Inferior parietal cortex (tissue), 1 donor: ENCODE results near the gene NELL1.
"Not testable (repeated sequence)": the region's sequence is repeated elsewhere in the genome, so short reads cannot be mapped to it uniquely, and the experiment has no call there.

Experiments used
- DNase-seq: peaks from one replicate; pipeline ENCODE4 v3.0.0-alpha.2; 2016; ENCODE audit errors: extremely low spot score

Gene NELL1

GRCh38 chr11:21198498-21198897 is 529.1 kb downstream of the NELL1 start:
- DNase-seq = no peak

GRCh38 chr11:21205205-21205604 is 535.8 kb downstream of the NELL1 start:
- DNase-seq = no peak

GRCh38 chr11:21225860-21226259 is 556.5 kb downstream of the NELL1 start:
- no peak for DNase-seq

GRCh38 chr11:21229224-21229623 is 559.8 kb downstream of the NELL1 start:
- DNase-seq = no peak

GRCh38 chr11:21250196-21250595 is 580.8 kb downstream of the NELL1 start:
- DNase-seq = no peak

- no peak for DNase-seq
Measured at GRCh38 chr11:21254055-21254454, 584.7 kb downstream of the NELL1 start.

- DNase-seq = no peak
Measured at GRCh38 chr11:21254790-21255189, 585.4 kb downstream of the NELL1 start.

GRCh38 chr11:21257461-21257860 is 588.1 kb downstream of the NELL1 start:
- no peak for DNase-seq

- no peak for DNase-seq
Measured at GRCh38 chr11:21258414-21258813, 589.0 kb downstream of the NELL1 start.

- no peak for DNase-seq
Measured at GRCh38 chr11:21260101-21260500, 590.7 kb downstream of the NELL1 start.

GRCh38 chr11:21262992-21263391 is 593.6 kb downstream of the NELL1 start:
- DNase-seq = no peak

GRCh38 chr11:21264125-21264524 is 594.7 kb downstream of the NELL1 start:
- no peak for DNase-seq

GRCh38 chr11:21268036-21268435 is 598.6 kb downstream of the NELL1 start:
- DNase-seq = no peak

- not testable (repeated sequence) for DNase-seq
Measured at GRCh38 chr11:21272139-21272538, 602.8 kb downstream of the NELL1 start.

GRCh38 chr11:21278840-21279239 is 609.5 kb downstream of the NELL1 start:
- DNase-seq = no peak

- DNase-seq = no peak
Measured at GRCh38 chr11:21285104-21285503, 615.7 kb downstream of the NELL1 start.

- DNase-seq = no peak
Measured at GRCh38 chr11:21289686-21290085, 620.3 kb downstream of the NELL1 start.

GRCh38 chr11:21295508-21295907 is 626.1 kb downstream of the NELL1 start:
- no peak for DNase-seq

GRCh38 chr11:21301981-21302380 is 632.6 kb downstream of the NELL1 start:
- no peak for DNase-seq

- no peak for DNase-seq
Measured at GRCh38 chr11:21306739-21307358, 637.5 kb downstream of the NELL1 start.

- DNase-seq = no peak
Measured at GRCh38 chr11:21307874-21308273, 638.5 kb downstream of the NELL1 start.

GRCh38 chr11:21316591-21316990 is 647.2 kb downstream of the NELL1 start:
- no peak for DNase-seq

GRCh38 chr11:21321072-21321471 is 651.7 kb downstream of the NELL1 start:
- DNase-seq = no peak

- DNase-seq = no peak
Measured at GRCh38 chr11:21321530-21321929, 652.1 kb downstream of the NELL1 start.
